H9 (cell line): Measurements from ENCODE around the gene TCF7L2. TPM values are rescaled to one million over a fixed set of nuclear protein-coding genes. Genes with fewer than 3 reads are reported as not detected.

Experiments
- DNase-seq: peaks from one replicate; pipeline ENCODE4 v3.0.0-alpha.2; 2017
- H2AFZ ChIP-seq: one replicate; pipeline ENCODE4 v1.6.1; 2013; ENCODE audit warnings: mild to moderate bottlenecking, low read length, control low read depth, moderate library complexity
- H2AK5ac ChIP-seq: 2 replicates; pipeline ENCODE4 v1.6.1; 2013; ENCODE audit warnings: low read length, control low read depth, mixed read lengths; ENCODE audit not compliant: insufficient read length
- H2BK120ac ChIP-seq: one replicate; pipeline ENCODE4 v1.6.1; 2013; ENCODE audit warnings: low read depth, mild to moderate bottlenecking, low read length, control low read depth, inconsistent platforms; ENCODE audit not compliant: poor library complexity, severe bottlenecking
- H2BK12ac ChIP-seq: 2 replicates; pipeline ENCODE4 v1.6.1; 2013; ENCODE audit warnings: low read length, control low read depth, mixed read lengths, low read depth; ENCODE audit not compliant: insufficient read length
- H2BK15ac ChIP-seq: 2 replicates; pipeline ENCODE4 v1.6.1; 2013; ENCODE audit warnings: low read depth, low read length, control low read depth
- H2BK20ac ChIP-seq: one replicate; pipeline ENCODE4 v1.6.1; 2013; ENCODE audit warnings: low read depth, mild to moderate bottlenecking, low read length, control low read depth, inconsistent platforms; ENCODE audit not compliant: poor library complexity, severe bottlenecking
- H2BK5ac ChIP-seq: 2 replicates; pipeline ENCODE4 v1.6.1; 2013; ENCODE audit warnings: low read length, control low read depth, mixed read lengths; ENCODE audit not compliant: insufficient read length
- H3K14ac ChIP-seq: 2 replicates; pipeline ENCODE4 v1.6.1; 2013; ENCODE audit warnings: low read length, control low read depth; ENCODE audit not compliant: insufficient read depth
- H3K18ac ChIP-seq: 2 replicates; pipeline ENCODE4 v1.6.1; 2013; ENCODE audit warnings: low read depth, mild to moderate bottlenecking, mixed read lengths, low read length, control low read depth; ENCODE audit not compliant: insufficient read length
- H3K23ac ChIP-seq: 2 replicates; pipeline ENCODE4 v1.6.1; 2013; ENCODE audit warnings: low read length, control low read depth, mixed read lengths, low read depth; ENCODE audit not compliant: insufficient read length
- H3K23me2 ChIP-seq: 2 replicates; pipeline ENCODE4 v1.6.1; 2013; ENCODE audit warnings: low read depth, mild to moderate bottlenecking, mixed read lengths, low read length, control low read depth; ENCODE audit not compliant: insufficient read length, poor library complexity, severe bottlenecking
- H3K27ac ChIP-seq: 2 replicates; pipeline ENCODE4 v1.5.1; 2013; ENCODE audit warnings: low read length, control low read depth, mixed read lengths, low read depth; ENCODE audit not compliant: insufficient read length
- H3K27me3 ChIP-seq: 2 replicates; pipeline ENCODE4 v1.6.1; 2013; ENCODE audit warnings: low read length, control low read depth, inconsistent platforms; ENCODE audit not compliant: insufficient read depth
- H3K4ac ChIP-seq: 2 replicates; pipeline ENCODE4 v1.6.1; 2013; ENCODE audit warnings: low read depth, mild to moderate bottlenecking, control low read depth, inconsistent platforms, low read length, moderate library complexity
- H3K4me1 ChIP-seq: 2 replicates; pipeline ENCODE4 v1.6.1; 2013; ENCODE audit warnings: low read length, control low read depth, inconsistent platforms; ENCODE audit not compliant: insufficient read depth
- H3K4me2 ChIP-seq: 2 replicates; pipeline ENCODE4 v1.6.1; 2013; ENCODE audit warnings: low read length, control low read depth, mixed read lengths; ENCODE audit not compliant: insufficient read length, insufficient read depth
- H3K56ac ChIP-seq: 2 replicates; pipeline ENCODE4 v1.6.1; 2013; ENCODE audit warnings: low read depth, mild to moderate bottlenecking, mixed read lengths, low read length, control low read depth; ENCODE audit not compliant: insufficient read length
- H3K79me1 ChIP-seq: 2 replicates; pipeline ENCODE4 v1.6.1; 2013; ENCODE audit warnings: low read depth, mild to moderate bottlenecking, moderate library complexity, low read length, control low read depth, inconsistent platforms; ENCODE audit not compliant: insufficient read depth, poor library complexity, severe bottlenecking
- H3K79me2 ChIP-seq: 2 replicates; pipeline ENCODE4 v1.6.1; 2013; ENCODE audit warnings: low read length, control low read depth, inconsistent platforms; ENCODE audit not compliant: insufficient read depth
- H3K9ac ChIP-seq: 2 replicates; pipeline ENCODE4 v1.6.1; 2013; ENCODE audit warnings: low read length, control low read depth, mixed read lengths; ENCODE audit not compliant: insufficient read length; ENCODE audit errors: extremely low read depth
- H3K9me3 ChIP-seq: one replicate; pipeline ENCODE4 v1.6.1; 2013; ENCODE audit warnings: low read depth, low read length, inconsistent platforms; ENCODE audit not compliant: control insufficient read depth
- H3T11ph ChIP-seq: one replicate; pipeline ENCODE4 v1.6.1; 2013; ENCODE audit warnings: mild to moderate bottlenecking, low read length, control low read depth, inconsistent platforms
- H4K20me1 ChIP-seq: one replicate; pipeline ENCODE4 v1.6.1; 2013; ENCODE audit not compliant: control insufficient read depth, insufficient read length, insufficient read depth
- H4K5ac ChIP-seq: 2 replicates; pipeline ENCODE4 v1.6.1; 2013; ENCODE audit warnings: low read depth, mild to moderate bottlenecking, mixed read lengths, low read length, control low read depth; ENCODE audit not compliant: insufficient read length
- H4K8ac ChIP-seq: replicated peaks from 2 replicates; pipeline ENCODE4 v1.6.1; 2013; ENCODE audit warnings: low read length, control low read depth, mixed read lengths, low read depth; ENCODE audit not compliant: insufficient read length
- H4K91ac ChIP-seq: 2 replicates; pipeline ENCODE4 v1.6.1; 2013; ENCODE audit warnings: low read depth, mild to moderate bottlenecking, moderate library complexity, mixed read lengths, low read length, control low read depth; ENCODE audit not compliant: insufficient read length
- H3K27ac Mint-ChIP-seq, 3 experiments: 2 replicates in 2 of 3; 3 replicates in 1 of 3; pipeline ENCODE4 v1.8.0; 2020 to 2021; ENCODE audit warnings: mixed read lengths in 3 of 3, mild to moderate bottlenecking in 1 of 3, moderate library complexity in 1 of 3
- H3K27me3 Mint-ChIP-seq: 2 replicates; pipeline ENCODE4 v1.8.0; 2021; ENCODE audit warnings: low read depth, mild to moderate bottlenecking, moderate library complexity, mixed read lengths
- H3K36me3 Mint-ChIP-seq, 3 experiments: 2 replicates in 2 of 3; 3 replicates in 1 of 3; pipeline ENCODE4 v1.8.0; 2020 to 2021; ENCODE audit warnings: low read depth in 3 of 3, mixed read lengths in 3 of 3; ENCODE audit not compliant: insufficient read depth in 1 of 3
- H3K4me1 Mint-ChIP-seq, 2 experiments: 2 replicates each; pipeline ENCODE4 v1.8.0; 2020; ENCODE audit warnings: mixed read lengths in 2 of 2
- H3K4me3 Mint-ChIP-seq, 2 experiments: 2 replicates in 1 of 2; 3 replicates in 1 of 2; pipeline ENCODE4 v1.8.0; 2020 to 2021; ENCODE audit warnings: mild to moderate bottlenecking in 2 of 2, mixed read lengths in 2 of 2, moderate library complexity in 1 of 2
- H3K9me3 Mint-ChIP-seq, 2 experiments: 2 replicates in 1 of 2; 3 replicates in 1 of 2; pipeline ENCODE4 v1.8.0; 2020; ENCODE audit warnings: mild to moderate bottlenecking in 2 of 2, mixed read lengths in 2 of 2, moderate library complexity in 1 of 2
- WGBS: extraction: QIAGEN DNeasy Blood & Tissue Kit; methylation state at CpG from one replicate; pipeline ENCODE4 v1.1.7; 2013; ENCODE audit warnings: missing lambda C conversion rate, low lambda C conversion rate, mixed read lengths; ENCODE audit not compliant: insufficient read length; ENCODE audit errors: extremely low coverage; 5-methylcytosine and 5-hydroxymethylcytosine counted together
- total RNA-seq: library from RNA; stranded (reverse); gene quantifications from 2 replicates; pipeline ENCODE4 v1.2.1, GENCODE V29; 2021
- TF ChIP-seq, protein P1 (sequence below): fragments of 200-600 bp; sonication (generic); conservative IDR thresholded peaks from 3 replicates; pipeline ENCODE4 v1.8.0; 2021; ENCODE audit warnings: antibody characterized with exemption, mild to moderate bottlenecking

The TCF7L2 gene
- total RNA-seq, 1 experiment from 2014 or later: 71.1 TPM

- no peaks in the 10 kb centered on the region for H3K23me2 ChIP-seq
- no peaks in the 10 kb centered on the region for H3K27me3 Mint-ChIP-seq
- H3K23ac ChIP-seq: no peak overlapping the region
- H3K4ac ChIP-seq: no peak overlapping the region
- H3K4me1 Mint-ChIP-seq: peaks cover 72 to 78% of the 10 kb centered on the region in 2 experiments
- H3K9me3 ChIP-seq: no peaks in the 10 kb centered on the region
- no peak overlapping the region for H3K9ac ChIP-seq
- H2BK20ac ChIP-seq: no peak overlapping the region
- no peak overlapping the region for H2BK12ac ChIP-seq
- no peak overlapping the region for H2BK5ac ChIP-seq
- peak overlapping the region; percentile 71 to 78 (median 78); a peak in 4 of 7 replicates for H3K27ac Mint-ChIP-seq
- no peak overlapping the region for H2BK120ac ChIP-seq
- peaks cover 10% of the 10 kb centered on the region; the same call in 1 of the 2 replicates for H3K4me1 ChIP-seq
- DNase-seq: no peak
- H3K9me3 Mint-ChIP-seq: no peaks in the 10 kb centered on the region
- no peak overlapping the region for H4K91ac ChIP-seq
- H4K20me1 ChIP-seq: no peaks in the 10 kb centered on the region
- peaks cover 11 to 45% (median 35%) of the 10 kb centered on the region in 3 experiments; a peak in 6 of 7 replicates for H3K36me3 Mint-ChIP-seq
- TF ChIP-seq, protein P1, sequence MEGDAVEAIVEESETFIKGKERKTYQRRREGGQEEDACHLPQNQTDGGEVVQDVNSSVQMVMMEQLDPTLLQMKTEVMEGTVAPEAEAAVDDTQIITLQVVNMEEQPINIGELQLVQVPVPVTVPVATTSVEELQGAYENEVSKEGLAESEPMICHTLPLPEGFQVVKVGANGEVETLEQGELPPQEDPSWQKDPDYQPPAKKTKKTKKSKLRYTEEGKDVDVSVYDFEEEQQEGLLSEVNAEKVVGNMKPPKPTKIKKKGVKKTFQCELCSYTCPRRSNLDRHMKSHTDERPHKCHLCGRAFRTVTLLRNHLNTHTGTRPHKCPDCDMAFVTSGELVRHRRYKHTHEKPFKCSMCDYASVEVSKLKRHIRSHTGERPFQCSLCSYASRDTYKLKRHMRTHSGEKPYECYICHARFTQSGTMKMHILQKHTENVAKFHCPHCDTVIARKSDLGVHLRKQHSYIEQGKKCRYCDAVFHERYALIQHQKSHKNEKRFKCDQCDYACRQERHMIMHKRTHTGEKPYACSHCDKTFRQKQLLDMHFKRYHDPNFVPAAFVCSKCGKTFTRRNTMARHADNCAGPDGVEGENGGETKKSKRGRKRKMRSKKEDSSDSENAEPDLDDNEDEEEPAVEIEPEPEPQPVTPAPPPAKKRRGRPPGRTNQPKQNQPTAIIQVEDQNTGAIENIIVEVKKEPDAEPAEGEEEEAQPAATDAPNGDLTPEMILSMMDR: no peak
- no peak overlapping the region for H3K56ac ChIP-seq
- H3T11ph ChIP-seq: no peak overlapping the region
- H3K79me1 ChIP-seq: peaks cover 25% of the 10 kb centered on the region
- H3K27ac ChIP-seq: no peak overlapping the region
- no peak overlapping the region for H4K5ac ChIP-seq
- H2BK15ac ChIP-seq: no peak overlapping the region
- H3K79me2 ChIP-seq: peaks cover 61% of the 10 kb centered on the region
- no peak overlapping the region for H3K18ac ChIP-seq
- H3K14ac ChIP-seq: no peak overlapping the region; the same call in 1 of the 2 replicates
- H2AFZ ChIP-seq: no peak overlapping the region
- H2AK5ac ChIP-seq: no peak overlapping the region
- H3K4me3 Mint-ChIP-seq: no peak overlapping the region
- no peak overlapping the region for H3K4me2 ChIP-seq
- no peak overlapping the region for H4K8ac ChIP-seq
- H3K27me3 ChIP-seq: no peaks in the 10 kb centered on the region
- no CpG with 5 or more reads among the region's 3 CpGs for WGBS
Measured at GRCh38 chr10:113003052-113003451, 53.0 kb downstream of the TCF7L2 start.
